Mucosa of rectum (tissue), 2 donors: ENCODE data around the gene GPR176.

Source experiments
- H3K27ac ChIP-seq, 2 donors: one replicate each; pipeline ENCODE4 v1.7.0; 2013; ENCODE audit warnings: inconsistent platforms in 2 of 2, low read depth in 2 of 2, low read length in 2 of 2
- H3K27me3 ChIP-seq, 2 donors: one replicate each; pipeline ENCODE4 v1.7.0; 2013; ENCODE audit warnings: low read length in 2 of 2; ENCODE audit not compliant: control insufficient read depth in 2 of 2, insufficient read depth in 2 of 2
- H3K36me3 ChIP-seq, 2 donors: one replicate each; pipeline ENCODE4 v1.7.0; 2013; ENCODE audit warnings: low read length in 2 of 2; ENCODE audit not compliant: control insufficient read depth in 2 of 2, insufficient read depth in 2 of 2
- H3K4me1 ChIP-seq, 2 donors: one replicate each; pipeline ENCODE4 v1.7.0; 2013; ENCODE audit warnings: low read length in 2 of 2, mild to moderate bottlenecking in 1 of 2; ENCODE audit not compliant: control insufficient read depth in 2 of 2, insufficient read depth in 2 of 2
- H3K4me3 ChIP-seq, 2 donors: one replicate each; pipeline ENCODE4 v1.7.0; 2013; ENCODE audit warnings: low read length in 2 of 2
- H3K9ac ChIP-seq, 2 donors: one replicate each; pipeline ENCODE4 v1.7.0; 2013; ENCODE audit warnings: low read length in 2 of 2, low read depth in 1 of 2, mild to moderate bottlenecking in 1 of 2
- H3K9me3 ChIP-seq, 2 donors: one replicate each; pipeline ENCODE4 v1.7.0; 2013; ENCODE audit warnings: low read length in 2 of 2; ENCODE audit not compliant: control insufficient read depth in 2 of 2
- donor health status: healthy.
- donor health status: Normal muscosa, but diverticular disease.

Gene GPR176

DNA sequence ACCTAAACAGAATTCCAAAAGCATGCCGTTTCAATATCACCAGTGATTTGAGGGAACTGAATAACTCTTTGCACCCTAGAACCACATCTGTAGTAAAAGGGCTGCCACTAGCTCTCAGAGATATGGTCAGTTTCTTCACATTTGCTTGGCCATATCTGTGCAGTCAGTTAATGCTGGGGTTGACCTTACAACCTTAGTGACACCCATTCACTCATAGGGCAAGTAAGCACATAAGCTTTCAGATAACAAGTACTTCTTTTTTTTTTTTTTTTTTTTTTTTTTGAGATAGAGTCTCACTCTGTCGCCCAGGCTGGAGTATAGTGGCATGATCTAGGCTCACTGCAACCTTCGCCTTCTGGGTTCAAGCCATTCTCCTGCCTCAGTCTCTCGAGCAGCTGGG is 117.0 kb downstream of the GPR176 start:
- H3K27ac ChIP-seq = no peak overlapping the region
- no peak overlapping the region for H3K4me3 ChIP-seq
- H3K4me1 ChIP-seq = no peaks in the 10 kb centered on the region
- H3K9me3 ChIP-seq = no peaks in the 10 kb centered on the region
- H3K36me3 ChIP-seq = no peaks in the 10 kb centered on the region
- no peaks in the 10 kb centered on the region for H3K27me3 ChIP-seq
- no peak overlapping the region for H3K9ac ChIP-seq

- no peak overlapping the region for H3K4me3 ChIP-seq
- H3K27ac ChIP-seq = no peak overlapping the region
- H3K9me3 ChIP-seq = no peaks in the 10 kb centered on the region
- H3K27me3 ChIP-seq = no peaks in the 10 kb centered on the region
- no peaks in the 10 kb centered on the region for H3K4me1 ChIP-seq
- no peaks in the 10 kb centered on the region for H3K36me3 ChIP-seq
- no peak overlapping the region for H3K9ac ChIP-seq
These were observed 118.3 kb downstream of the GPR176 start for GRCh38 chr15:39801641-39802309.

- H3K27me3 ChIP-seq = no peaks in the 10 kb centered on the region
- no peaks in the 10 kb centered on the region for H3K4me1 ChIP-seq
- no peak overlapping the region for H3K4me3 ChIP-seq
- H3K9ac ChIP-seq = no peak overlapping the region
- no peak overlapping the region for H3K27ac ChIP-seq
- H3K9me3 ChIP-seq = no peaks in the 10 kb centered on the region
- no peaks in the 10 kb centered on the region for H3K36me3 ChIP-seq
These were observed 120.5 kb downstream of the GPR176 start for GRCh38 chr15:39799552-39800011.

DNA sequence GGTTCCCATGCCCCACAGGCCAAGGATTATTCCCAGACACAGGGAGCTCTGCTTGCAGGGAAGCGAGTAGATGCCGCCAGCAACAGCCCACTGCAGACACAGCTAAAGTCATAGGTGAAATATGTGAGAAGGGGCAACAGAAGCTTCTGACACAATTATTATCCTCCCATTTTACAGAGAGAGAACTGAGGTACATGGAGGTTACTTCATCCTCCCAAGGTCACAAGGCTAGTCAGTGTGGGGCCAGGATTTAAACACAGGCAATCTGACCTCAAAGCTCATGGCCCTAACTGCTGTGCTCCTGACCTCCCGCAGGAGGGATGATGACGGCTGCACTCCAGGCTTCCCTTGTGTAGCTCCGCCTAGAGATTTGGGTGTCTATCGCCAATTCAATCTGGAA is 121.7 kb downstream of the GPR176 start:
- Histone ChIP-seq H3K4me3 (no peak overlapping the region), H3K27me3 (no peaks in the 10 kb centered on the region), H3K27ac (no peak overlapping the region), H3K4me1 (no peaks in the 10 kb centered on the region), H3K9ac (no peak overlapping the region), H3K9me3 (no peaks in the 10 kb centered on the region), H3K36me3 (no peaks in the 10 kb centered on the region)

DNA sequence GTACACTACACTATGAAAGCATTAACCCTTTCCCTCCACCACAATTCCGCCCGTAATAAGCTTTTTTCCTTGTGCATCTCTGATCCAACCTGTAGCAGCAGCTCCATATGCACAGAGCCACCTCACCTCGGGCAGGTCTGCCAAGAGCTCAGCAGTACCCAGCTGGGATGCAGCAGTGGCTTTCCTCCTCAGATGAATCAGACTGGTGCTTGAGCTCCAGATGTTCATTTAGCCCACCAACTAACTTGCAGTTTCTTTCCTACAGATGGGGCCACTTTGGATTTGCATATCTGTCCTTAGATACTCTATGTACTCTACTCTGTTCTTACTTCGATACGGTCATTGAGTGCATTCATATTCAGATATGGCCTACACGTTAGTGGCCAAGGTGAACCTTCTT is 122.7 kb downstream of the GPR176 start:
- H3K9me3 ChIP-seq = no peaks in the 10 kb centered on the region
- H3K36me3 ChIP-seq = no peaks in the 10 kb centered on the region
- H3K4me1 ChIP-seq = no peaks in the 10 kb centered on the region
- H3K4me3 ChIP-seq = no peak overlapping the region
- no peaks in the 10 kb centered on the region for H3K27me3 ChIP-seq
- no peak overlapping the region for H3K27ac ChIP-seq
- H3K9ac ChIP-seq = no peak overlapping the region

GRCh38 chr15:39796601-39797000 is 123.5 kb downstream of the GPR176 start:
- Histone ChIP-seq H3K4me3 (no peak overlapping the region), H3K36me3 (no peaks in the 10 kb centered on the region), H3K4me1 (no peaks in the 10 kb centered on the region), H3K9ac (no peak overlapping the region), H3K9me3 (no peaks in the 10 kb centered on the region), H3K27ac (no peak overlapping the region), H3K27me3 (no peaks in the 10 kb centered on the region)

DNA sequence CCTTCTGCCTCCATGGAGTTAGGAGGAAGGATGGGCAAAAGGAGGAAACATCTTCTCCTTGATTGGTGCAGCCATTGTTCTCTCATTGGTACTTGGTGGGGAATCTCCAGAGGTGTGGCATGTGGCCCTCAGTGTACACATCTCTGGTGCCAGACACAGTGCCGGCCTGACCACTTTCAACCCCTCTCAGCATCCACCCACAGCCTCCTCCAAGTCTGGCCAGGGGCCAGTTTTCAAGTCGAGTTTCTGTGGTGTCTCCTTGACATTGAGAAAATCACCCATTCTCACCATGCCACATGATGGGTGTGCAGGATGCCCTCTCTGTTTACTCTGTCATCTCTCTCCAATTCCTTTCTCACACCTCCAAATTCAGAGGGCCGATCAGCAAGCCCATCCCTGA is 124.6 kb downstream of the GPR176 start:
- no peaks in the 10 kb centered on the region for H3K9me3 ChIP-seq
- no peaks in the 10 kb centered on the region for H3K27me3 ChIP-seq
- no peak overlapping the region for H3K9ac ChIP-seq
- H3K4me3 ChIP-seq = no peak overlapping the region
- no peak overlapping the region for H3K27ac ChIP-seq
- H3K4me1 ChIP-seq = no peaks in the 10 kb centered on the region
- H3K36me3 ChIP-seq = no peaks in the 10 kb centered on the region

DNA sequence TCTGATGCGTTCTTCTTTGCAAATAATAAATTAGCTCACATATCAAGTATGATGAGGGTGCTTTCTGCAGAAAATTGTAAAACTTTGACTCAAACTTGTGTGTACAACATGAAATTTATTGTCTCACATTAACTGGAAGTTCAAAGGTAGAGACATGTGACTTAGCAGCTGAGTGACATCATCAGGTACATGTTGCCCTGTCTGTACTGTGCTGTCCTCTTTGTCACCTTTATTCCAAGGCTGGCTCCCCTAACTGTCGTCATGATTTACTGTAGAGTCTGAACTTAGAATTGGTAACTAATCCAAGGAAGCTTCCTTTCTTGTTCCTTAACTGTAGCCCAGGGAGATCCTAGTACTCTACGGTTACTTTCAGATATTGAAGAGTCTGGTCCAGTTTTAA is 125.1 kb downstream of the GPR176 start:
- Histone ChIP-seq H3K4me1 (no peaks in the 10 kb centered on the region), H3K9me3 (no peaks in the 10 kb centered on the region), H3K9ac (no peak overlapping the region), H3K27ac (no peak overlapping the region), H3K27me3 (no peaks in the 10 kb centered on the region), H3K36me3 (no peaks in the 10 kb centered on the region), H3K4me3 (no peak overlapping the region)

DNA sequence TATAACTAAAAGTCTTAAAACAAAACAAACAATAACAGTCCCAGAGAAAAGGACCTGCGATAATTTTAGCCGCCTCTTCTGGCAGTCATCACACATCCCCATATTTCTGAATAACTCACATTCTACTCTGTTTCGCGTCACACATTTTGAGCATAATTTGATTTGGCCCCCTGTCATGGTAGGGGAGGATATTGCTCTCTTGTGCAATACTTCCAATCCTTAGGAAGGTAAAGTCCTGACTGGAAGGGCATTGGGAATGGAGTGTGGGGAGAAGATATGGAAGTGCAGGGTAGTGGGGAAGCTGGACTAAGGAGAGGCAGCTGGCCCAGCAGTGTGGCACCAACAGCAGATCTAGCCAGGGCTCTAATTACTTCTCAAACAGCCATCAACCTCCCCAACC is 126.1 kb downstream of the GPR176 start:
- H3K27me3 ChIP-seq = no peaks in the 10 kb centered on the region
- no peaks in the 10 kb centered on the region for H3K36me3 ChIP-seq
- H3K9ac ChIP-seq = no peak overlapping the region
- no peaks in the 10 kb centered on the region for H3K4me1 ChIP-seq
- no peak overlapping the region for H3K4me3 ChIP-seq
- H3K27ac ChIP-seq = no peak overlapping the region
- no peaks in the 10 kb centered on the region for H3K9me3 ChIP-seq

GRCh38 chr15:39792844-39793335 is 127.2 kb downstream of the GPR176 start:
- Histone ChIP-seq H3K9me3 (no peaks in the 10 kb centered on the region), H3K27ac (no peak overlapping the region), H3K27me3 (no peaks in the 10 kb centered on the region)

More at GRCh38 chr15:39792844-39793335, 127.2 kb downstream of the GPR176 start:
- no peaks in the 10 kb centered on the region for H3K36me3 ChIP-seq
- H3K4me1 ChIP-seq = no peaks in the 10 kb centered on the region
- H3K4me3 ChIP-seq = no peak overlapping the region
- no peak overlapping the region for H3K9ac ChIP-seq
